ENCODE results near the gene MED23.
"Not testable (repeated sequence)": the region's sequence is repeated elsewhere in the genome, so short reads cannot be mapped to it uniquely, and the experiment has no call there.

- TF ChIP-seq, protein P1, sequence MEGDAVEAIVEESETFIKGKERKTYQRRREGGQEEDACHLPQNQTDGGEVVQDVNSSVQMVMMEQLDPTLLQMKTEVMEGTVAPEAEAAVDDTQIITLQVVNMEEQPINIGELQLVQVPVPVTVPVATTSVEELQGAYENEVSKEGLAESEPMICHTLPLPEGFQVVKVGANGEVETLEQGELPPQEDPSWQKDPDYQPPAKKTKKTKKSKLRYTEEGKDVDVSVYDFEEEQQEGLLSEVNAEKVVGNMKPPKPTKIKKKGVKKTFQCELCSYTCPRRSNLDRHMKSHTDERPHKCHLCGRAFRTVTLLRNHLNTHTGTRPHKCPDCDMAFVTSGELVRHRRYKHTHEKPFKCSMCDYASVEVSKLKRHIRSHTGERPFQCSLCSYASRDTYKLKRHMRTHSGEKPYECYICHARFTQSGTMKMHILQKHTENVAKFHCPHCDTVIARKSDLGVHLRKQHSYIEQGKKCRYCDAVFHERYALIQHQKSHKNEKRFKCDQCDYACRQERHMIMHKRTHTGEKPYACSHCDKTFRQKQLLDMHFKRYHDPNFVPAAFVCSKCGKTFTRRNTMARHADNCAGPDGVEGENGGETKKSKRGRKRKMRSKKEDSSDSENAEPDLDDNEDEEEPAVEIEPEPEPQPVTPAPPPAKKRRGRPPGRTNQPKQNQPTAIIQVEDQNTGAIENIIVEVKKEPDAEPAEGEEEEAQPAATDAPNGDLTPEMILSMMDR (IDR thresholded peaks at IDR 0.05; ENCODE audit: low read depth, low read length): not testable (repeated sequence)
- TF ChIP-seq, protein P2, sequence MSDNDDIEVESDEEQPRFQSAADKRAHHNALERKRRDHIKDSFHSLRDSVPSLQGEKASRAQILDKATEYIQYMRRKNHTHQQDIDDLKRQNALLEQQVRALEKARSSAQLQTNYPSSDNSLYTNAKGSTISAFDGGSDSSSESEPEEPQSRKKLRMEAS (IDR thresholded peaks at IDR 0.05; ENCODE audit: low read depth, low read length): not testable (repeated sequence)
- not testable (repeated sequence) for TF ChIP-seq POLR2A (IDR thresholded peaks at IDR 0.05; ENCODE audit: extremely low read depth, insufficient read length); MYC (IDR thresholded peaks at IDR 0.05; ENCODE audit: low read depth, low read length)
Measured at GRCh38 chr6:131538615-131539014, 89.4 kb downstream of the MED23 start.
